ENCODE measurements around the gene ANO6. TPM values are rescaled to one million over a fixed set of nuclear protein-coding genes. Genes with fewer than 3 reads are reported as not detected.

ANO6 gene
- total and polyA plus RNA-seq, 4 donors, result 8.7 to 102 (median 40.5) TPM

DNA sequence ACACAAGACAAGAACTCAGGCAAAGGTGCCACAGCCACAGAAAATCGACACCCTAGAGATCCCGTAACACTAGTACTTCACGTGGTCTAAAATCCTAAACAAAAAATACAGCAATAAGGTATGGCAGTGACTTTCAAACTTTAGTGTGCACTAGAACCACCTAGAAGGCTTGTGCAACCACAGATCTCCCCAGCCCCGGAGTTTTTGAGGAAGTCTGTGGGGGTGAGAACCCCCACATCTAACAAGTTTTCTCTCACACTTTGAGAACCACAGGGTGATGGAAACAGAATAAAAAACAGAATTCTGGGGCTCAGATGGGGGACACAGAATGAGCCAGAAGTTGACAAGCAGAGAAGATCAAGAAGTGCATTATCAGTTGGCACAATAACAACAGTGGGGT lies 254.0 kb downstream of the ANO6 start:
- Histone ChIP-seq H3K27me3 (ENCODE audit: control insufficient read depth in 3 of 3, insufficient read depth in 3 of 3, low read length in 2 of 3) (no peaks in the 10 kb centered on the region), H3K27ac (ENCODE audit: low read depth in 1 of 2, low read length in 1 of 2) (no peak overlapping the region), H3K4me1 (ENCODE audit: control insufficient read depth in 5 of 5, insufficient read depth in 5 of 5, low read length in 5 of 5) (no peaks in the 10 kb centered on the region), H3K9me3 (ENCODE audit: control insufficient read depth in 4 of 4, insufficient read depth in 3 of 4, low read length in 3 of 4) (no peaks in the 10 kb centered on the region), H3K9ac (ENCODE audit: insufficient read depth in 1 of 2, low read length in 2 of 2) (no peak overlapping the region), H3K4me3 (no peak overlapping the region), H3K36me3 (ENCODE audit: control insufficient read depth in 4 of 4, insufficient read depth in 4 of 4, low read length in 4 of 4) (no peaks in the 10 kb centered on the region)
- TF ChIP-seq, protein P1, sequence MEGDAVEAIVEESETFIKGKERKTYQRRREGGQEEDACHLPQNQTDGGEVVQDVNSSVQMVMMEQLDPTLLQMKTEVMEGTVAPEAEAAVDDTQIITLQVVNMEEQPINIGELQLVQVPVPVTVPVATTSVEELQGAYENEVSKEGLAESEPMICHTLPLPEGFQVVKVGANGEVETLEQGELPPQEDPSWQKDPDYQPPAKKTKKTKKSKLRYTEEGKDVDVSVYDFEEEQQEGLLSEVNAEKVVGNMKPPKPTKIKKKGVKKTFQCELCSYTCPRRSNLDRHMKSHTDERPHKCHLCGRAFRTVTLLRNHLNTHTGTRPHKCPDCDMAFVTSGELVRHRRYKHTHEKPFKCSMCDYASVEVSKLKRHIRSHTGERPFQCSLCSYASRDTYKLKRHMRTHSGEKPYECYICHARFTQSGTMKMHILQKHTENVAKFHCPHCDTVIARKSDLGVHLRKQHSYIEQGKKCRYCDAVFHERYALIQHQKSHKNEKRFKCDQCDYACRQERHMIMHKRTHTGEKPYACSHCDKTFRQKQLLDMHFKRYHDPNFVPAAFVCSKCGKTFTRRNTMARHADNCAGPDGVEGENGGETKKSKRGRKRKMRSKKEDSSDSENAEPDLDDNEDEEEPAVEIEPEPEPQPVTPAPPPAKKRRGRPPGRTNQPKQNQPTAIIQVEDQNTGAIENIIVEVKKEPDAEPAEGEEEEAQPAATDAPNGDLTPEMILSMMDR (IDR thresholded peaks at IDR 0.05; ENCODE audit: control extremely low read depth, extremely low read depth), result no peak
- ATAC-seq (ENCODE audit: insufficient read depth, low FRiP score) (no peak), DNase-seq (no peak)
- 69 to 70% methylated on average over 4 of the region's 4 CpGs for WGBS, 2 donors

DNA sequence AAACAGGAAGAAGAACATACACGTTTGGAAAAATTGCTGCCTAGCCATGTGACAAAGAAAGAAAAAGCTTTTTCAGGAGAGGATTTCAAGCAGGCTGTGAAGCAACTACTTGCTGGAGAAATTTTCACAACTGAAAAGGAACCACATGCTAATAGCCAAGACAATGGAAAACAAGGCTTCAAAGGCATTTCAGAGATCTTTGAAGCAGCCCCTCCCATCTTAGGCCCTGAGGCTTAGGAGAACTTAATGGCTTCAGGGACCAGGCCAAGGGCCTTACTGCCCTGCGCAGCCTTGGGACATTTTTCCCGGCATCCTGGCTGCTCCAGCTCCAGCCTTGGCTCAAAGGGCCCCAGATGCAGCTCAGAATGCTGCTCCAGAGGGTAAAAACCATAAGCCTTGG lies 257.7 kb downstream of the ANO6 start:
- 76 to 77% methylated on average over 3 of the region's 3 CpGs for WGBS, 2 donors
- DNase-seq, result no peak
- Histone ChIP-seq H3K27ac (ENCODE audit: low read depth in 1 of 2, low read length in 1 of 2) (no peak overlapping the region), H3K4me3 (no peak overlapping the region), H3K9ac (ENCODE audit: insufficient read depth in 1 of 2, low read length in 2 of 2) (no peak overlapping the region), H3K9me3 (ENCODE audit: control insufficient read depth in 4 of 4, insufficient read depth in 3 of 4, low read length in 3 of 4) (peaks cover 0 to 4% (median 0%) of the 10 kb centered on the region in 4 donors), H3K27me3 (ENCODE audit: control insufficient read depth in 3 of 3, insufficient read depth in 3 of 3, low read length in 2 of 3) (no peaks in the 10 kb centered on the region), H3K36me3 (ENCODE audit: control insufficient read depth in 4 of 4, insufficient read depth in 4 of 4, low read length in 4 of 4) (no peaks in the 10 kb centered on the region), H3K4me1 (ENCODE audit: control insufficient read depth in 5 of 5, insufficient read depth in 5 of 5, low read length in 5 of 5) (no peaks in the 10 kb centered on the region)
- ATAC-seq (ENCODE audit: insufficient read depth, low FRiP score), result no peak
- TF ChIP-seq, protein P1 (IDR thresholded peaks at IDR 0.05; ENCODE audit: control extremely low read depth, extremely low read depth), result no peak

DNA sequence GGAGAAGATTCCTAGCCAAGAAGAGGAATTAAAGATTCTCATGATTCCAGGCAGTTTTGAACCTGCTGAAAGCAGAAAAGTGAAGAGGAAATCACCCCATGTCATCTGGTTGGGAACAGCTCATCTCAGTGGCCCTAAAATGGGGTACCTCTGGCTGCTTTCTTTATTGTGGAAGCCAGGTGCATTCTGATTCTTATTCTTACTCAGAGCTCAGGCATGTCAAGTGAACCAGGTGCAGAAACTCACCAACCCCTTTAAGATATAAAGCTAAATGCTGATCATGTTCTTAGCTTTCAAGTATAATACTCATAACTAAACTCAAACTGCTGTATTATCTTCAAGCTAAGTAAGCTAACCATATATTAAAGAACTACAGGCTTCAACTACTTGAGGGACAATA lies 259.7 kb downstream of the ANO6 start:
- no peaks in the 10 kb centered on the region for H3K36me3 ChIP-seq (ENCODE audit: control insufficient read depth in 4 of 4, insufficient read depth in 4 of 4, low read length in 4 of 4)
- H3K4me1 ChIP-seq (ENCODE audit: control insufficient read depth in 5 of 5, insufficient read depth in 5 of 5, low read length in 5 of 5), result no peaks in the 10 kb centered on the region
- TF ChIP-seq, protein P1 (IDR thresholded peaks at IDR 0.05; ENCODE audit: control extremely low read depth, extremely low read depth), result no peak
- H3K4me3 ChIP-seq, result no peak overlapping the region
- ATAC-seq (ENCODE audit: insufficient read depth, low FRiP score) (no peak), DNase-seq (no peak)
- H3K9ac ChIP-seq (ENCODE audit: insufficient read depth in 1 of 2, low read length in 2 of 2), result no peak overlapping the region
- H3K27ac ChIP-seq (ENCODE audit: low read depth in 1 of 2, low read length in 1 of 2), result no peak overlapping the region
- no peaks in the 10 kb centered on the region for H3K27me3 ChIP-seq (ENCODE audit: control insufficient read depth in 3 of 3, insufficient read depth in 3 of 3, low read length in 2 of 3)
- peaks cover 0 to 4% (median 0%) of the 10 kb centered on the region in 4 donors for H3K9me3 ChIP-seq (ENCODE audit: control insufficient read depth in 4 of 4, insufficient read depth in 3 of 4, low read length in 3 of 4)

DNA sequence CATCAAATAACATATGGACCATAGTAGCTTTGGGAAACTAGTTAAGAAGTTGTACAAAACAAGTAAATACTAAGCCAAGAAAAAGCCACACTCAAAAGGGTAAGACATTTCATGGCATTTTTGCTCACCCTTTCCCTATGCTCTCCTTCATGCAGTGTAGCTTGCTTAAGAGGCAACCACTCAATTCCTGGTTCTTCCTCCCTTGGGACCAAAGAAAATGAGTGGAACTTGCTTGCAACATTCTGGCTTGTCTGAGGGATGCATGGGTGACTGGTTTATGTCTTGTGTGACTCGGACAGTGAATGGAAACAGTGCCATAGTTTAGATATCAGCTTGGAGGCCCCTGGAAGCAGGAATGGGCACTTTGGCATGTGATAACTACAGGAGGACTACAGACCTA lies 261.6 kb downstream of the ANO6 start:
- WGBS, 2 donors, result 84 to 89% methylated on average over 1 of the region's 1 CpG
- no peak overlapping the region for H3K4me3 ChIP-seq
- H3K36me3 ChIP-seq (ENCODE audit: control insufficient read depth in 4 of 4, insufficient read depth in 4 of 4, low read length in 4 of 4), result no peaks in the 10 kb centered on the region
- TF ChIP-seq, protein P1 (IDR thresholded peaks at IDR 0.05; ENCODE audit: control extremely low read depth, extremely low read depth), result no peak
- no peak overlapping the region for H3K27ac ChIP-seq (ENCODE audit: low read depth in 1 of 2, low read length in 1 of 2)
- peaks cover 0 to 4% (median 0%) of the 10 kb centered on the region in 4 donors for H3K9me3 ChIP-seq (ENCODE audit: control insufficient read depth in 4 of 4, insufficient read depth in 3 of 4, low read length in 3 of 4)
- no peak overlapping the region for H3K9ac ChIP-seq (ENCODE audit: insufficient read depth in 1 of 2, low read length in 2 of 2)
- DNase-seq (no peak), ATAC-seq (ENCODE audit: insufficient read depth, low FRiP score) (no peak)
- no peaks in the 10 kb centered on the region for H3K27me3 ChIP-seq (ENCODE audit: control insufficient read depth in 3 of 3, insufficient read depth in 3 of 3, low read length in 2 of 3)
- no peaks in the 10 kb centered on the region for H3K4me1 ChIP-seq (ENCODE audit: control insufficient read depth in 5 of 5, insufficient read depth in 5 of 5, low read length in 5 of 5)
